Measurements from ENCODE around the gene DIS3L2. TPM values are rescaled to one million over a fixed set of nuclear protein-coding genes. Genes with fewer than 3 reads are reported as not detected.

DIS3L2 gene
- polyA plus RNA-seq, 1 experiment, result 8.2 TPM

GRCh38 chr2:232085826-232086425 lies 124.4 kb downstream of the DIS3L2 start:
- DNase-seq (ENCODE audit: low read depth, low spot score), result no peak
- CTCF ChIA-PET, result no interaction called here
- no peaks in the 10 kb centered on the region for H3K27me3 ChIP-seq (ENCODE audit: control insufficient read depth, insufficient read depth, low read length)
- no peak overlapping the region for H3K4me3 ChIP-seq (ENCODE audit: low read depth, low read length)
- no peak overlapping the region for H3K27ac ChIP-seq (ENCODE audit: low read depth, low read length)
- POLR2A ChIA-PET, result no interaction called here
- H3K9me3 ChIP-seq (ENCODE audit: control insufficient read depth, insufficient read depth, low read length), result peaks cover 13% of the 10 kb centered on the region; the same call in 1 of the 2 replicates
- TF ChIP-seq CTCF (IDR thresholded peaks at IDR 0.05; ENCODE audit: low read depth, low read length), result no peak

GRCh38 chr2:232088771-232089170 lies 127.3 kb downstream of the DIS3L2 start:
- POLR2A ChIA-PET, result no interaction called here
- Histone ChIP-seq H3K4me3 (ENCODE audit: low read depth, low read length) (no peak overlapping the region), H3K9me3 (ENCODE audit: control insufficient read depth, insufficient read depth, low read length) (no peaks in the 10 kb centered on the region), H3K27me3 (ENCODE audit: control insufficient read depth, insufficient read depth, low read length) (no peaks in the 10 kb centered on the region), H3K27ac (ENCODE audit: low read depth, low read length) (no peak overlapping the region)
- no peak for TF ChIP-seq CTCF (IDR thresholded peaks at IDR 0.05; ENCODE audit: low read depth, low read length)
- CTCF ChIA-PET, result interaction anchor here (0.6 kb wide), 1 partner anchor 245 kb away, joined by 3 read pairs; no protein-coding TSS in a partner anchor
- DNase-seq (ENCODE audit: low read depth, low spot score), result no peak

- Histone ChIP-seq H3K4me3 (ENCODE audit: low read depth, low read length) (no peak overlapping the region), H3K27me3 (ENCODE audit: control insufficient read depth, insufficient read depth, low read length) (no peaks in the 10 kb centered on the region), H3K27ac (ENCODE audit: low read depth, low read length) (no peak overlapping the region), H3K9me3 (ENCODE audit: control insufficient read depth, insufficient read depth, low read length) (peaks cover 4% of the 10 kb centered on the region; the same call in 1 of the 2 replicates)
- POLR2A ChIA-PET, result no interaction called here
- CTCF ChIA-PET, result no interaction called here
- no peak for TF ChIP-seq CTCF (IDR thresholded peaks at IDR 0.05; ENCODE audit: low read depth, low read length)
- DNase-seq (ENCODE audit: low read depth, low spot score), result no peak
Measured at GRCh38 chr2:232094201-232094600, 132.7 kb downstream of the DIS3L2 start.

- POLR2A ChIA-PET, result no interaction called here
- TF ChIP-seq CTCF (IDR thresholded peaks at IDR 0.05; ENCODE audit: low read depth, low read length), result no peak
- Histone ChIP-seq H3K27me3 (ENCODE audit: control insufficient read depth, insufficient read depth, low read length) (no peaks in the 10 kb centered on the region), H3K9me3 (ENCODE audit: control insufficient read depth, insufficient read depth, low read length) (peaks cover 4% of the 10 kb centered on the region; the same call in 1 of the 2 replicates), H3K27ac (ENCODE audit: low read depth, low read length) (no peak overlapping the region), H3K4me3 (ENCODE audit: low read depth, low read length) (no peak overlapping the region)
- CTCF ChIA-PET, result no interaction called here
- DNase-seq (ENCODE audit: low read depth, low spot score), result no peak
Measured at GRCh38 chr2:232094883-232095282, 133.4 kb downstream of the DIS3L2 start.

- ChIA-PET POLR2A (no interaction called here), CTCF (no interaction called here)
- TF ChIP-seq CTCF (IDR thresholded peaks at IDR 0.05; ENCODE audit: low read depth, low read length), result no peak
- H3K27me3 ChIP-seq (ENCODE audit: control insufficient read depth, insufficient read depth, low read length), result no peaks in the 10 kb centered on the region
- H3K27ac ChIP-seq (ENCODE audit: low read depth, low read length), result no peak overlapping the region
- no peak for DNase-seq (ENCODE audit: low read depth, low spot score)
- no peak overlapping the region for H3K4me3 ChIP-seq (ENCODE audit: low read depth, low read length)
- peaks cover 4% of the 10 kb centered on the region; the same call in 1 of the 2 replicates for H3K9me3 ChIP-seq (ENCODE audit: control insufficient read depth, insufficient read depth, low read length)
Measured at GRCh38 chr2:232097260-232097659, 135.7 kb downstream of the DIS3L2 start.

Data from AG04450 (cell line).